ENCODE measurements around the gene STK36.

Gene STK36

DNA sequence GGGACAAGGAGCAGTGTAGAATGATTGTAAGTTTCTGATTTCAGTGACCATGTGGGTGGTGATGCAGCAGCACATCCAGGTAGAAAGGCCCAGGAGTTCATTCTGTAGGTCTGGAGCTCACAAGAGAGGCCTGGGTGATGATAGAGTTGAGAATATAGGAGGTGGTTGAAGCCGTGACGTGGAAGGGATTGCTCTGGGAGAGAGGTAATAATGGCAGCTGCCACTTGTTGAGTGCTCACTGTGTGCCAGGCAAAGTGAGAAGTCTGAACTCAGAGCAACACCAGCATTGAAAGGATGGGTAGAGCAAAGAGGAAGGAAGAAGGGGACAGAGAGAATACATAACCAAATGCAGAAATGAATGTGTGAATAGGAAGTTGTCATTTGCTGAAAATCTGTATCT is 42.0 kb downstream of the STK36 start:
- no peak for DNase-seq (ENCODE audit: low read depth, low spot score)
- no peak overlapping the region for H3K27ac ChIP-seq

DNA sequence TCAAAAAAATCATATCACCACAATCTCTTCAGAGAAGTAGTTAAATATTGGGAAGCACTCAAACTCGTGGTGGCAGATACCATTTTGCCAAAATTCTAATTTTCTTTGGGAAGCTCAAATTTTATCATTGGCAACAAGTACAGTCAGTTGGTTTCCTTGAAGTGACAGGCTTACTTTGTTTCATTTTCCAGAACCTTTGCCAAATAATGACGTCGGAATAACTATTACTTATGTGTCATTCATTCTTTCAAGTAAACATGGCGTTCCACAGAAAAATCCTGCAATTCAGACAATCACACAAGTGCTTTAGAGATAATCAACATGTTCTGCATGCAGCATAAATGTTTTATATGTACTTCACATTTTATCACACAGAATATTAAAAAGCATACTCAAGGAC is 44.2 kb downstream of the STK36 start:
- no peak for DNase-seq (ENCODE audit: low read depth, low spot score)
- peak overlapping the region; percentile 50 for H3K27ac ChIP-seq

DNA sequence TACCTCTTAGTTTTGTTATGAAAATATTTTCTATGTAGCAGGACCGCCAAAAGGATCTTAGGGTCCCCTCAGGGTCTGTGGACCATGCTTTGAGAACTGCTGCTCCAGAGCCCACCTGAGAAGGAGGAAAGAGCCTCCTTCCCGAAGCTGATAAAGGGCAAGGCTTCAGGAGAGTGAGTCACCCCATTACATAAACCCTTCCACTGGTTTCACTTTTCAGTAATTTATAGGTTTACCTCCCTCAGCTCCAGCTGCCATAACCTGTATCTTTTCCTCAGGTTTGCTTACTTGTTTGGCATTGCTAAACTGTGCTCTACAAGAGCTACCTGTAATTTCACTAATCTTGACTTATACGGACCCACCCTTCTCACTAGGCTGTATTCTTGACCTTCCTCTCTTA is 45.4 kb downstream of the STK36 start:
- H3K27ac ChIP-seq, result peak overlapping the region; percentile 26
- peak; percentile 37 for DNase-seq (ENCODE audit: low read depth, low spot score)

DNA sequence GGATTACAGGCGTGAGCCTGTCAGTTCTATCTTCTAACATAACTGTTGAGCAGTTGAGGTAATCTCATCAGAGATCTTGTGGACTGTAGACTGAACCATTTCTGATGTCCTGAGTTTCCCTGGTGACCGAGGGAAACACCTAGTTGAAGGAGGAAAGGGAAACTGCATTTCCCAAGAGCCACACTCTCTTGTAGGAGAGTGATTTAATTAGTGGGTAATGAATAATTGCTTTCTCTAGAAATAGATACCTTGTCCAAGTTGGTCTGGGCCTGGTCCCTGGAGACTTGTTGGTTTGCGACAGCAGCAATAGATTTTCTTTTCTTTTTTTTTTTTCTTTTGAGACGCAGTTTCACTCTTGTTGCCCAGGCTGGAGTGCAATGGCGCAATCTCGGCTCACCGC is 46.2 kb downstream of the STK36 start:
- no peak for DNase-seq (ENCODE audit: low read depth, low spot score)
- no peak overlapping the region for H3K27ac ChIP-seq

DNA sequence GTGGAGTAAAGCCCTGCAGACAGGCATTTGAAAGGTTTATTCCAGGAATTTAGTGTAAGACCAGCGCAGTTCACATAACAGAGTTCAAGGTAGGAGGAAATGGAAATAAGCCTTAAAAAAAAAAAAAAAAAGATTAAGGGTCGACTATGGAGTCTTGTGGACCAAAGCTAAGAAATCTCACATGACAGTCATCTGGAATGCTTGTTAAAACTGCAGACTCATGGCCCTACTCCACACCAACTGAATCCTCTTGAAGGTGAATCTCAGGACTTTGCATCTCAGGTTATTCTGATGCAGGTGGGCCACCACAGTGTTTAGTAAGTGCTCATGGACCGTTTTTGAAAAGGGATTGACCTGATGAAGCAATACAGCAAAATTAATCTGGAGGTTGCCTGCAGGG is 47.6 kb downstream of the STK36 start:
- no peak for DNase-seq (ENCODE audit: low read depth, low spot score)
- H3K27ac ChIP-seq, result no peak overlapping the region

GRCh38 chr2:218720048-218721041 is 48.5 kb downstream of the STK36 start:
- H3K27ac ChIP-seq, result no peak overlapping the region
- no peak for DNase-seq (ENCODE audit: low read depth, low spot score)

DNA sequence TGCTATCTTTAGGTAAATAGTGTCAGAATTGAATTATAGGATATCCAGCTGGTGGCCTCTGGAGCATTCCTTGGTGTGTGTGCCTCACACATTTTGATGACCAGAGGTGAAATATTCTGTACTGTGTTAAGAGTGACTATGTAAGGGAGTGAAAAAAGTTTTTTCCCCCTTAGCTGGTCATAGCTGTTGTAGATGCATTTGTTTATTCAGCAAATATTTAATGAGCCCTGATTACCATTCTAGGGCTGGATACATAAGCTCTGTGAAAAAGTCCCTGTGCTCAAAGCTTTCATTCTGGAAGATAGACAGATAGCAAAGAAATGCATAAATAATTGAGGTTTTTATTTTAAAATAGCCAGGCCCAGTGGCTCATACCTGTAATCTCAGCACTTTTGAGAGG is 49.6 kb downstream of the STK36 start:
- DNase-seq (ENCODE audit: low read depth, low spot score), result no peak
- H3K27ac ChIP-seq, result no peak overlapping the region

- H3K27ac ChIP-seq, result no peak overlapping the region
- DNase-seq (ENCODE audit: low read depth, low spot score), result no peak
Observed at GRCh38 chr2:218721934-218722333, 50.0 kb downstream of the STK36 start.

- no peak overlapping the region for H3K27ac ChIP-seq
- DNase-seq (ENCODE audit: low read depth, low spot score), result no peak
Observed at GRCh38 chr2:218722419-218722818, 50.5 kb downstream of the STK36 start.

DNA sequence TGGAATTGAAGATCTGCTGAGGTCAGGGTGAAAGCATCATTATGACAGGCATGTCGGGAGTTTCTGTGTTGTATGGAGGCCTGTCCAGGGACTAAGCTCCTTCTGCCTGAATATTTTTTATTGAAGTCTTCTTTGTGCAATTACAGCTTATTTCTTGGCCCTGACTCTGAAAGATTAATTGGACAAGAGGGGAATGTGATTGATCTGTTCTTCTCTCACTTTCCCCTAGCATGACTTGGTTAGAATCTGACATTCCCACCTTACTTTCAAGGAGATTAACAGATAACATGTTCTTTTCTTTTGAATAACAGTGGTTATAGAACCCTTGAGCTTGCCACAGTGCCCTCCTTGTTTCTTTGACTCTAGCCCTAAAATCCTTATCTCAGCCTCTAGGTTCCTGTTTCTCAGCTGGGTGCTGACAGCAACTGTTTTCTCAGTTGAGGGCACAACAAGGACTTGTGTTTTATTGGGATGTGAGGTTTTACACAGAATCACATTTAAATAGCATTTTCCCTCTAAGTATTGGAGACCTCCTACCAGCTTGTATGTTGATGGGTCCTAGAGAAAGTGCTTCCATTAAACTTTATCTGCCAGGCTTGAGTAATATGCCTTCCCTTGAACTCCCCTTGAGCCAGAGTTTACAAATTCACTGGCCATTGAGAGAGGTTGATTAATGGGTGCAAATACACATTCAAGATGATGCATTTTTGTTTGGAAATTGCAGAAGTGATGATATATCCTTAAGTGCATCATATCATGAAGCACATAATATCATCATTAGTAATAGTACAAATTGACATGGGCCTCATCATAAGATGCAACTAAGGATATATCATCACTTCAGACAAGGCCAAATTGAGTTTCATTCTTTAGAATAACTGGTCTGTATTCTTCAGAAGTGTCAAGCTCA is 51.2 kb downstream of the STK36 start:
- DNase-seq (ENCODE audit: low read depth, low spot score), result no peak
- peak overlapping the region; percentile 28 for H3K27ac ChIP-seq

DNA sequence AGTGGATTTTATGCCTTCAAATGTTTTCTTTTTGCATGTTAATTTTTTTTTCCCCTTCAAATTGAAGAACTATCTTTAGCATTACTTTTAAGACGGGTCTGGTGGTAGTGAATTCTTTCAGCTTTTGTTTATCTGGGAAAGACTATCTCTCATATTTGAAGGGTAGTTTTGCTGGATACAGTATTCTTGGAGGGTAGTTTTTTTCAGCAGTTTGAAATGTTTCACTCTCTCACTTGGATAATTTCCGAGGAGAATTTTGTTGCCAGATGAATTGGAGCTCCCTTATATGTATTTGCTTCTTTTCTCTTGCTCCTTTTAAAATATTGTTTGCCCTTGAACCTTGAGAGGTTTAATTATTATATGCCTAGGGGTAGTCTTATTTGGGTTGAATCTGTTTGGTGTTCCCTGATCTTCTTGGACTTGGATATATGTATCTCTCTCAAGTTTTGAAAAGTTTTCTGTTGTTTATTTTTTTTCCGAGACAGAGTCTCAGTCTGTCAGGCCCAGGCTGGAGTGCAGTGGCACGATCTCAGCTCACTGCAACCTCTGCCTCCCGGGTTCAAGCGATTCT is 54.2 kb downstream of the STK36 start:
- no peak for DNase-seq (ENCODE audit: low read depth, low spot score)
- no peak overlapping the region for H3K27ac ChIP-seq

DNA sequence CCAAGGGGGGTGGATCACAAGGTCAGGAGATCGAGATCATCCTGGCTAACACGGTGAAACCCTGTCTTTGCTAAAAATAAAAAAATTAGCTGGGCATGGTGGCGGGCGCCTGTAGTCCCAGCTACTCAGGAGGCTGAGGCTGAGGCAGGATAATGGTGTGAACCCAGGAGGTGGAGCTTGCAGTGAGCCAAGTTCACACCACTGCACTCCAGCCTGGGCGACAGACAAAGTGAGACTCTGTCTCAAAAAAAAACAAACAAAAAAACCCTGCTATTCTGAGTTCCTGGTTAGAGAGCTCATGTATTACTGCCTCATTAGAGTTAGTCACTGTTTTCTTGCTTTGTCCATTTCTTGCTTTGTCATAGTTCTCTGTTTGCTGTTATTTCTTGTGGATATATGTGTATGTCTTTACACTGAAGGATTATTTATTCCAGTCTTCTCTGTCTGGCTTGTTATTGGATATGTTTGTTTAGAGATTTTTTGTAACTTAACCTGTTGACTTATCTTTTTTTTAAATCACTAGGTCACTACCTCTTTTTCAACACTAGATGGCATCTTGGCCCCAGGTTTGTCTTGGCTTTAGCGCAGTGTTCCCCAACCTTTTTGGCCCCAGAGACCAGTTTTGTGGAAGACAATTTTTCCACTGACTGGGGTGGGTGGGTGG is 55.7 kb downstream of the STK36 start:
- DNase-seq (ENCODE audit: low read depth, low spot score), result no peak
- no peak overlapping the region for H3K27ac ChIP-seq

- no peak for DNase-seq (ENCODE audit: low read depth, low spot score)
Observed at GRCh38 chr2:218729640-218730039, 57.8 kb downstream of the STK36 start.

GRCh38 chr2:218732052-218732760 is 60.3 kb downstream of the STK36 start:
- H3K27ac ChIP-seq, result peak overlapping the region; percentile 88
- DNase-seq (ENCODE audit: low read depth, low spot score), result no peak

More at GRCh38 chr2:218729640-218730039, 57.8 kb downstream of the STK36 start:
- H3K27ac ChIP-seq, result no peak overlapping the region

- peak overlapping the region; percentile 88 for H3K27ac ChIP-seq
- peak; percentile 41 for DNase-seq (ENCODE audit: low read depth, low spot score)
Observed at GRCh38 chr2:218732761-218733158, 60.9 kb downstream of the STK36 start.

GRCh38 chr2:218733171-218734021 is 61.5 kb downstream of the STK36 start:
- peak; percentile 76 for DNase-seq (ENCODE audit: low read depth, low spot score)
- H3K27ac ChIP-seq, result peak overlapping the region; percentile 88

DNA sequence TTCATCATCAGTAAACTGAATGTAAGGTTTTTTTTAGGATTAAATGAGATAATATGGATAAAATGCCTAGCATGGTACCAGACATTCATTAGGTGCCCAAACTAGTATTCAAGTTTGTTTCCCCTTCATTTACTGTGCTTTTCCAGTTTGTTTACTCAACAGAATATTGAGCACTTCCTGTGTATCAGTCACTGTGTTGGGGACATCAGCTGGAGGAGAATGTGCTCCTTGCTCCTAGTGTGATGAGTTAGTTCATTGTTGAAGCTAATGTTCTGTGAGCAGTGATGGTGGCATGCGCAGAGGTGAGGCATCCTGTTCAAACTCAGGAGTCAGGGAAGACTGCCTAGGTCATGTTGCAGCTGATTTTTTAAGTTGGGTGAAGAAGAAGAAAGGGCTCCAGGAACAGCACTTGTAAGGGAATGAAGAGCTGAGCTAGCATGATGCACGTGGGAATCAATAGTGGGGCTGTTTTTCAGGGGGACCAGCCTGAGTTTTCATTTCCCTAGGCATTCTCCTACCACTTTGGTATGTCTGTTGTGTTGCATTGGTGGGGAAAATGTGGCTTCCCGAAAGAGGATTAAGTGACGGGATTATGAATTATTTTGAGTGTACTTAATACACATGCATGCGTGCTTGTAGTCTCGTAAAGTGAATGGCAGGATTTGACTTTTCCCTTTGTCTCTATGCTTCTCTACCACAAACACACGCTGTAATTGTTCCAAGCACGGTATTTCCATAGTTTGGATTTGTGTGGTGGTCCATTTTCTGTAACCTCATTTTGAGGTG is 62.5 kb downstream of the STK36 start:
- H3K27ac ChIP-seq, result peak overlapping the region; percentile 88
- DNase-seq (ENCODE audit: low read depth, low spot score), result no peak

- H3K27ac ChIP-seq, result no peak overlapping the region
Observed at GRCh38 chr2:218736531-218736930, 64.6 kb downstream of the STK36 start.

More at GRCh38 chr2:218736531-218736930, 64.6 kb downstream of the STK36 start:
- no peak for DNase-seq (ENCODE audit: low read depth, low spot score)
